ENCODE results near the gene RHOD.

The RHOD gene

GRCh38 chr11:67058506-67058905, 1.9 kb downstream of the RHOD start:
- in situ Hi-C loops (cut with HindIII; ENCODE audit: low sequenced_read_pairs): no loop called here

GRCh38 chr11:67059671-67060070, 3.0 kb downstream of the RHOD start:
- in situ Hi-C loops (cut with HindIII; ENCODE audit: low sequenced_read_pairs): no loop called here

DNA sequence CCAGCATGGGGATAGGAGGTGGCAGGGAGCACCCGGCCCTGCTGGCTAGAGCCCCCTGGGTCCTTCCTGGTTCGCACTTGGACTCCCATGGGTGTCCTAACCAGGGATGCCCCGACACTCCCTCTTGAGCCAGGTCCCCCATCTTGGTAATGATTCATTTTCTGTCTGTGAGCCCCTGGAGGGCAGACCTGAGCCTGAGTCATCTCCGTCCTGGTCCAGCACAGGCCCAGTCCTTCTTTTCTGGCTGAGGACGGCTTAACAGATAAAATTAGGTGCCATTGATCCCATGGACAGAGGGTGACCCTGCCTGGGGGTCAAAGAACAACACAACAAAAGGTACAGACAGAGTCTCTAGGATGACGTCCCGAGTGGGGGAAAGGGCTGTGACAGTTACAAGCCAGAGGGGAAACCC, 3.5 kb downstream of the RHOD start:
- in situ Hi-C loops (cut with HindIII; ENCODE audit: low sequenced_read_pairs): no loop called here

DNA sequence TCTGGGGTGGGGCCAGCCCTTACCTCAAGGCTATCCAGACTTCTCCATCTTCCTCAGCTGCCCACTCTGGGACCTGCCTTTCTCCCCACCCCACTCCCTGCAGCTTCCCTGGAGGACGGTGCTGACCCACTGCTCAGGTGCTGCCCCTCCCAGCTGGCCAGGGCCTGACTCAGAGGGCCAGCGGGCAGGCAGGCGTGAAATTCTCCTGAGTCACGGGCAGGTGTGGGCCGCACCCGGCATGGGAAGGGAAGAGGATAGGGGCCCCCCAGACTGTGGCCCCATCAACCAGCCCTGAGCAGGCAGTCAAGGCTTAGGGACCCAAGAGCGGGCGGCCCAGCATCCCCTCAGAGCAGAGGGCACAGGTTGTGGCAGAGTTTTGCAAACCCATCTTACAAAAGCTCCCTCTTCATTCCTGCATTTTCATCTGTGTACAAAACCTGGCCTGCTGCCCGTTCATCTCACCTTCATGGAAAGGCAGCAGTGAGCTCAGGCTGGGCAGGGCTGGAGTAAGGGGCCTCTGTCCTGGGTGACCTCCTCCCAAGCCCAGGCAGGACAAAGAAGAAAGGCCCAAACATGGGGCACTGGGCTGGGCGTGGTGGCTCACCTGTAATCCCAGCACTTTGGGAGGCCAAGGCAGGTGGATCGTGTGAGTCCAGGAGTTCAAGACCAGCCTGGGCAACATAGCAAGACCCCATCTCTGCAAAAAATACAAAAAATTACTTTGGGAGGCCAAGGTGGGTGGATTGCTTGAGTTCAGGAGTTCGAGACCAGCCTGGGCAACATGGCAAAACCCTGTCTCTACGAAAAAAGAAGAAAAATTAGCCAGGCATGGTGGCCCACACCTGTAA, 6.1 kb downstream of the RHOD start:
- in situ Hi-C loops (cut with HindIII; ENCODE audit: low sequenced_read_pairs): no loop called here

DNA sequence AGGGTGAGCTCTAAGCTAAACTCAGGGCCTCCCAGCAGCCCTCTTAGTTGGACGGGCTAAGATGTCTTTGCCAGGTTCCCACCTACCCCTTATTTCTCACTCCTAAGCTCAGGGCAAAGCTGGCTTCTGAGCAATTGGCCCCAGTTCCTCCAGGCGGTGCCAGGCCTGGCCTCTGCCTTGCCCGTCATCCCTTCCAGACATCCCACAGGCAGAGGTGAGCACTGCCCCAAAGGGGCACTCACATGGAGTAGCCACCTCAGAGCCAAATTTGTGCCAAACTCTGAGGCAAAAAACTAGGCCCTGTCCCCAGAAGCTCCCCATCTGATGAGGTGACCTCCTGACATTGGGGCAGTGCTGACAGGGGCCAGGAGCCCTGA, 9.7 kb downstream of the RHOD start:
- in situ Hi-C loops (cut with HindIII; ENCODE audit: low sequenced_read_pairs): no loop called here

DNA sequence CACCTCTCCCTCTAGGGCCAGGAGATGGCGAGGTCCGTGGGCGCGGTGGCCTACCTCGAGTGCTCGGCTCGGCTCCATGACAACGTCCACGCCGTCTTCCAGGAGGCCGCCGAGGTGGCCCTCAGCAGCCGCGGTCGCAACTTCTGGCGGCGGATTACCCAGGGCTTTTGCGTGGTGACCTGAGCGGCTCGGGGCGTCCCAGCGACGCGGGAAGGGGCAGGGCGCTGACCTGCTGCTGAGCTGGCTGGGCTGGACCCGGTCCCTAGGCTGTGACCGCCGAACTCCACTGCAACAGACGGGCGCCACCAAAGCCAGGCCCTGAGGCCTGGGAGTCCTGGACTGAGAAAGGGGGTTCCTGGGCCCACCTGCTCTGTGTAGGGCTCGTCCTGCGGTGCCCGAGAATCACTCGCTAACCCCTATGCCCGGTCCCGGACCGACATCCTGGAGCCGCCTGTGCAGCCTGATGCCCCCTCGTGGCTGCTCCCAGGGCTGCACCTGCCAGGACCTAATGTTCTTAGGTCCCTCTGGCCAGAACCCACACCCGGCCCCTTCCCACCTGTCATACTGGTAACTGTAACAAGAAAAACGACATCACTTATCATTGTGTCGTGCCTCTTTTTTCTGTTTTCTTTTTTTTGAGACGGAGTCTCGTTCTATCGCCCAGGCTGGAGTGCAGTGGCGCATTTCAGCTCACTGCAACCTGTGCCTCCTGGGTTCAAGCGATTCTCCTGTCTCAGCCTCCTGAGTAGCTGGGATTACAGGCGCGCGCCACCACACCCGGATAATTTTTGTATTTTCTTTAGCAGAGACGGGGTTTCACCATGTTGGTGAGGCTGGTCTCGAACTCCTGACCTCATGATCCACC, 15.0 kb downstream of the RHOD start:
- in situ Hi-C loops (cut with HindIII; ENCODE audit: low sequenced_read_pairs): no loop called here

DNA sequence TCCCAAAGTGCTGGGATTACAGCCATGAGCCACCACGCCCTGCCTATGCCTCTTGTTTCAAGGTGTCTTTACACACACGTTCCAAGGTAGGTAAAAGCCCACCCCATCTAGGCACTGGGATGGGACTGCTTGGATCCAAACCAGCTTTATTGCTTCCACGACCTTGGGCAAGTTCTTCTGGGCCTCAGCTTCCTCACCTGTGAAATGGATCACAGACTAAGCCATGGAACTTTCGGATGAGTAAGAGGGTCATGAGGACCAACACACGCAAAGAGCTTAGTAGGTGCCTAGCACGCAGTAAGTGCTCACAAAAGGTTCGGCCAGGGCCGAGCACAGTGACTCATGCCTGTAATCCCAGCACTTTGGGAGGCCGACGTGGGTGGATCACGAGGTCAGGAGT, 15.6 kb downstream of the RHOD start:
- in situ Hi-C loops (cut with HindIII; ENCODE audit: low sequenced_read_pairs): no loop called here

DNA sequence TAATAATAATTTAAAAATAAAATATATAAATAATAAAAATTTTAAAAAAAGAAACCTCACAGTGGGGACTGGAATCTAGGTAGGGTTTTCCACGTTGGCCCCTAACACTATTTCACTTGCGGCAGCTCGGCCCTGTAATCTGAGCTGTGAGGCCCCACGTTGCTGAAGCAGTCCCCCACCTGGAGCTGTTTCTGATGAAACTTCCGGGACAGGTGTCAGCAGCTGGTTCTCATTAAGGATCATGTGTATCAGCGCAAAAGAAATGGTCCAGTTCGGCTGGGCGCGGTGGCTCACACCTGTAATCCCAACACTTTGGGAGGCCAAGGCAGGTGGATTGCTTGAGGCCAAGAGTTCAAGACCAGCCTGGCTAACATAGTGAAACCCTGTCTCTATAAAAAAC, 17.3 kb downstream of the RHOD start:
- in situ Hi-C loops (cut with HindIII; ENCODE audit: low sequenced_read_pairs): no loop called here

DNA sequence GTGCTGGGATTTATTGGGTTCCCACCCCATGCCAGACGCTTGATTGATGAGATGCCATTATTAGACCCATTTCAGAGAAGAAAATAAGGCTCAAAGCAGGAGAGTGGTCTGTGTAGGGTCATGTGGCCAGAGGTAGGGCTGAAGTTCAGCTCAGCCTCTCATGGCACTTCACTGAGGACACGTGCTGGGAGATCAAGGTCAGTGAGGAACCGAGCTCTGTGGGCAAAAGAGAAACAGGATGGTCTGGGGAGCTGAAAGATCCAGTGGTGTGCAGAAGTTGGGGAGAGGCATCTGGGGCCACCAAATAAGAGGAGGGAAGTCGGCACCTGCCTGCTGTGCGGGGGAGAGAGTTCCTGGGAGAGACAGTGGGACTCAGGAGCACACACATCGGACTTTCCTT, 19.6 kb downstream of the RHOD start:
- in situ Hi-C loops (cut with HindIII; ENCODE audit: low sequenced_read_pairs): no loop called here

DNA sequence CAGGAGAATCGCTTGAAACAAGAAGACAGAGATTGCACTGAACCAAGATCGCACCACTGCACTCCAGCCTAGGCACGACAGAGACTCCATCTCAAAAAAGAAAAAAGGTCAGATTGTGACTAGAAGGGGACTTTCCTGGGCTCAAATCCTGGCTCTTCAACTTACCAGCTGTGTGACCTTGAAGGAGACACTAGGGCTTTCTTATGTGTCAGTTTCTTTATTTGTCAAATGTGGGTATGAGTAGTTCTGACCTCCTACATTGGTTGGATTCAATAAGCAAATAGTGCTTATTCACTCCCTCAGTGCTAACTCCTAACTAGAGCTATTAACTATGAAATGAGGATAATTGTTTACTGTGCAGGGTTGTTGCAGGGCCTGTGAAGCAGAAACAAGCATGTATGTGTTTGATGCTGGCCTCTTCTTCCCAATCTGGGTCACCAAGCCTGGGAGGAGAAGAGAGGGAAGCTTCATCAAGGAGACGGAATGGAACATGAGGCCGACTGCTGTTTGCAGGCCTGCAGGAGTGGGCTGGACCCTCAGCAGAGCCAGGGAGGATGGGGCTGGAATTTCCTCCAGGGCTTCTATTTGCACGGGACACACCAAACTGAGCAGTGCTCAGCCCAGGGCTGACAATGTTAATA, 22.5 kb downstream of the RHOD start:
- in situ Hi-C loops (cut with HindIII; ENCODE audit: low sequenced_read_pairs): no loop called here

- in situ Hi-C loops (cut with HindIII; ENCODE audit: low sequenced_read_pairs): no loop called here
Observed at GRCh38 chr11:67082071-67082791, 25.6 kb downstream of the RHOD start.

DNA sequence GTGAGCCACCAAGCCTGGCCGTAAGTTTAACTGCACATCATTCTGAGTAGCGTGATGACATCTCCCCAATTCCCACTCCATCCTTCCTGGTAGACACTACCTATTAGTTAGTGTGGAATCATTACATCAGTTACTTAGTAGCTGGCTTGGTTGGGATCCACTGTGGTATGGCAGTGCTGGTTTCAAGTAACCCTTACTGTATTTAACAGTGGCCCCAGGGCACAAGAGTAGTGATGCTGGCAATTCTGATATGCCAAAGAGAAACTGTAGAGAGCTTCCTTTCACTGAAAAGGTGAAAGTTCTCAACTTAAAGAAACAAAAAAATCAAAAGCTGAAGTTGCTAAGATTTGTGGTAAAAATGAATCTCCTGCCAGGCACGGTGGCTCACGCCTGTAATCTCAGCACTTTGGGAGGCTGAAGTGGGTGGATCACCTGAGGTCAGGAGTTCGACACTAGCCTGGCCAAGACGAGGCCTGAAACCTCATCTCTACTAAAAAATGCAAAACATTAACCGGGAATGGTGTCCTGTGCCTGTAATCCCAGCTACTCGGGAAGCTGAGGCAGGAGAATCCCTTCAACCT, 27.2 kb downstream of the RHOD start:
- in situ Hi-C loops (cut with HindIII; ENCODE audit: low sequenced_read_pairs): no loop called here

DNA sequence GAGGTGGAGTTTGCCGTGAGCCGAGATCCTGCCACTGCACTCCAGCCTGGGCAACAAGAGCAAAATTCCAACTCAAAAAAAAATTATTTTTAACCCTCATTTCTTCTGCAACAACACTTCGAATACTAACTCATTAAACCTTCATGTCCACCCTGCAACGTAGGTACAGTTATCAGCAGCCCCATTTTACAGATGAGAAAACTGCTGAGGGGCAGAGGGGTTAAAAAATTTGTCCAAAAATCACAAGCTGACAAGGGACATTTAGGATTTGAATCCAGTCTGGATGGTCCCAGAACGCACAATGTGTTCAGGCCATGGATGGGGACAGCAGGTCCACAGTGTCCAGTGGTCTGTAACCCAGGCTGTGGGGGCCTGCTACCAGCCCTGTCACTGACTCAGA, 29.0 kb downstream of the RHOD start:
- in situ Hi-C loops (cut with HindIII; ENCODE audit: low sequenced_read_pairs): no loop called here

GRCh38 chr11:67090717-67091116, 34.1 kb downstream of the RHOD start:
- in situ Hi-C loops (cut with HindIII; ENCODE audit: low sequenced_read_pairs): no loop called here

DNA sequence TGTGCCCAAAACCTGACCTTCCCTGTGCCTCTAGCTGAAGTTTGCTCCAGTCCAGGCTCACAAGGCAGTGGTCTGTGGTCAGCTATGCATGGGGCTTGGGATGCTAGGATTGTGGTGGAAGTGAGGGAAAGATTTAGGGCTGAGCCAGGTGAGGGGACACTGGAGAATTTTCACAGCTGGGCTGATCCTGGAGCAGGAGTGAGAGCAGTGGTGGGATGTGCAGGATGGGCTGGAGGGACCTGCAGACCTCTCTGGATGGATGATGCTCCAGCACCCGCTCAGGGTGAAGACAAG, 38.5 kb downstream of the RHOD start:
- in situ Hi-C loops (cut with HindIII; ENCODE audit: low sequenced_read_pairs): loop anchor here (5.0 kb wide), 2 partner anchors 37 to 53 kb away; no protein-coding TSS in a partner anchor

- in situ Hi-C loops (cut with HindIII; ENCODE audit: low sequenced_read_pairs): loop anchor here (5.0 kb wide), 2 partner anchors 33 to 57 kb away; no protein-coding TSS in a partner anchor
Observed at GRCh38 chr11:67098799-67099429, 42.3 kb downstream of the RHOD start.

- in situ Hi-C loops (cut with HindIII; ENCODE audit: low sequenced_read_pairs): loop anchor here (5.0 kb wide), 2 partner anchors 32 to 58 kb away; no protein-coding TSS in a partner anchor
Observed at GRCh38 chr11:67099831-67100324, 43.2 kb downstream of the RHOD start.

- in situ Hi-C loops (cut with HindIII; ENCODE audit: low sequenced_read_pairs): no loop called here
Observed at GRCh38 chr11:67102664-67103063, 46.0 kb downstream of the RHOD start.

DNA sequence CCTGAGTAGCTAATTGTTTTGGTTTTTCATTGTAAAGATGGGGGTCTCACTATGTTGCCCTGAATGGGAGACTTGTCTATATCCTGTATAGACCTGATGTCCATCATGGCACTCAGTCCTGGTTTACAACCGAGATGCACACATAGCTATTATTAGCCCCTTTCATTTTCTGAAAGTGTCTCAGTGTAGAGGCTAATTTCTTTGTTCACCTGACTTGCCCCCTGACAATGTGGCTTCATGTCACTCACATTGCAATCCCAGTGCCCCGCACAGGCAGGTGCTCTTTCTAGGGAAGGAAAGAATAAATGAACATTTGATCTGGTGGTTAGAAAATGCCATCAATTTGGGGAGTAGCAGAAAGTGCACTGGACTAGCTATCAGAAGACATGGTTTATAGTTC, 49.3 kb downstream of the RHOD start:
- in situ Hi-C loops (cut with HindIII; ENCODE audit: low sequenced_read_pairs): no loop called here

DNA sequence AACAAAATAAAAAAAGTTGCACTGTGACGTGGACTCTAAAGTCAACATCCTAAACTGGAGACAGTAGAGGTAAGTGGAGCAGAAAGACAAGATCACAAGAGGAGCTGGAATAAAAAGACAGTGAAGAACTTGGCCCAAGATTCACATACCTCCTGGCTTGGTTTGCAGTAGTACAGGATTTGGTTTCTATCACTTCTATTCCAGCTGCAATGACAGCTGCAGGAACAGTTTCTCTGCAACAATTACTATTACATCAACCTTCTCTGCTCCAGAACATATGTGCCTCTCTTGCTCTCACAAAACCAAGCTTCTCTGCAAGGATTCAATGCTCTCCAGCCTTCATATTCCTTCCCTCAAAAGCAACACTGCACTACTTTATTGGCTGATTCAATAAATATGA, 54.6 kb downstream of the RHOD start:
- in situ Hi-C loops (cut with HindIII; ENCODE audit: low sequenced_read_pairs): loop anchor here (10.0 kb wide), 1 partner anchor 234 kb away; no protein-coding TSS in a partner anchor
